K562 (cell line): ENCODE results near the gene LHB. TPM values are rescaled to one million over a fixed set of nuclear protein-coding genes. Genes with fewer than 3 reads are reported as not detected.

Source experiments
- ATF7 ChIP-seq: fragments of 450-650 bp; IDR thresholded peaks from 2 replicates; pipeline ENCODE4 v1.7.1; 2014; ENCODE audit warnings: mild to moderate bottlenecking, moderate library complexity
- BHLHE40 ChIP-seq: IDR thresholded peaks from 2 replicates; pipeline ENCODE4 v1.6.1; 2011; ENCODE audit warnings: low read length, improper control_type of control experiment
- DIDO1 ChIP-seq: fragments of 450-650 bp; IDR thresholded peaks from 2 replicates; pipeline ENCODE4 v1.6.1; 2016; ENCODE audit warnings: low read depth, missing biosample characterization, missing genetic modification characterization
- ELF2 ChIP-seq: fragments of 250-450 bp; sonication (Bioruptor Pico); IDR thresholded peaks from 2 replicates; pipeline ENCODE4 v1.5.0; 2021; ENCODE audit warnings: mild to moderate bottlenecking
- FUS ChIP-seq: fragments of 200-400 bp; formaldehyde crosslinking; optimal IDR thresholded peaks from 2 replicates; pipeline ENCODE3; 2017; ENCODE audit warnings: low read depth, low read length
- GMEB1 ChIP-seq: fragments of 250-450 bp; sonication (Bioruptor Pico); IDR thresholded peaks from 2 replicates; pipeline ENCODE4 v1.4.0; 2020; ENCODE audit warnings: mild to moderate bottlenecking
- HMG20A ChIP-seq: fragments of 450-650 bp; formaldehyde crosslinking; conservative IDR thresholded peaks from 2 replicates; pipeline ENCODE4 v1.4.0; 2020; ENCODE audit warnings: mild to moderate bottlenecking, mixed read lengths
- LCOR ChIP-seq: sonication (generic); formaldehyde crosslinking; IDR thresholded peaks from 2 replicates; pipeline ENCODE4 v1.8.0; 2022; ENCODE audit warnings: mild to moderate bottlenecking, missing genetic modification reagents
- MECOM ChIP-seq: fragments of 250-450 bp; sonication (Bioruptor Pico); IDR thresholded peaks from 2 replicates; pipeline ENCODE4 v1.8.0; 2022; ENCODE audit warnings: inconsistent platforms
- NEUROD1 ChIP-seq: fragments of 150-350 bp; IDR thresholded peaks from 2 replicates; pipeline ENCODE4 v1.6.1; 2014; ENCODE audit warnings: borderline replicate concordance, low read length, low read depth; ENCODE audit not compliant: partially characterized antibody
- NFATC3 ChIP-seq: fragments of 450-650 bp; IDR thresholded peaks from 2 replicates; pipeline ENCODE4 v1.6.1; 2017; ENCODE audit warnings: mild to moderate bottlenecking
- PBX2 ChIP-seq, 2 experiments: IDR thresholded peaks in 1 of 2; conservative IDR thresholded peaks in 1 of 2; 2 replicates each; pipeline ENCODE4 v1.6.1; 2016; ENCODE audit warnings: low read depth in 2 of 2, mild to moderate bottlenecking in 1 of 2, missing compliant biosample characterization in 1 of 2, missing genetic modification characterization in 1 of 2, moderate library complexity in 1 of 2
- PCBP1 ChIP-seq: fragments of 200-400 bp; formaldehyde crosslinking; IDR thresholded peaks from 2 replicates; pipeline ENCODE4 v1.6.1; 2018; ENCODE audit warnings: mild to moderate bottlenecking, low read depth, low read length; ENCODE audit not compliant: poor library complexity, severe bottlenecking
- PML ChIP-seq: IDR thresholded peaks from 2 replicates; pipeline ENCODE4 v1.6.1; 2012; ENCODE audit warnings: low read length, inconsistent platforms
- POLR2B ChIP-seq: fragments of 450-650 bp; IDR thresholded peaks from 2 replicates; pipeline ENCODE4 v1.6.1; 2018; ENCODE audit warnings: low read depth; ENCODE audit not compliant: partially characterized antibody
- PRMT5 ChIP-seq: sonication (generic); formaldehyde crosslinking; IDR thresholded peaks from 2 replicates; pipeline ENCODE4 v1.5.0; 2020; ENCODE audit warnings: missing genetic modification reagents
- RBBP5 ChIP-seq: fragments of 200-600 bp; sonication (generic); IDR thresholded peaks from 2 replicates; pipeline ENCODE4 v1.6.1; 2012; ENCODE audit warnings: borderline replicate concordance, mild to moderate bottlenecking, low read length, control low read depth, inconsistent platforms; ENCODE audit not compliant: insufficient read depth, poor library complexity, severe bottlenecking
- RBM22 ChIP-seq: fragments of 200-400 bp; formaldehyde crosslinking; IDR thresholded peaks from 2 replicates; pipeline ENCODE4 v1.6.1; 2018; ENCODE audit warnings: low read length, low read depth; ENCODE audit not compliant: poor library complexity, severe bottlenecking
- TCF7L2 ChIP-seq: fragments of 150-350 bp; IDR thresholded peaks from 2 replicates; pipeline ENCODE4 v1.6.1; 2016; ENCODE audit warnings: low read depth, mild to moderate bottlenecking, low read length, moderate library complexity
- ZBTB33 ChIP-seq: sonication (generic); formaldehyde crosslinking; IDR thresholded peaks from 2 replicates; pipeline ENCODE4 v1.8.1; 2023; ENCODE audit warnings: mild to moderate bottlenecking, missing genetic modification reagents
- ZNF274 ChIP-seq: IDR thresholded peaks from 2 replicates; pipeline ENCODE4 v1.6.1; 2011; ENCODE audit warnings: low read depth, mild to moderate bottlenecking, low read length, moderate library complexity, borderline replicate concordance
- ZNF436 ChIP-seq: fragments of 250-450, 450-650 bp; sonication (Bioruptor Pico); formaldehyde crosslinking; IDR thresholded peaks from 2 replicates; pipeline ENCODE4 v1.7.0; 2020; ENCODE audit warnings: mild to moderate bottlenecking
- polyA plus RNA-seq, 8 experiments: library from polyadenylated mRNA; depleted of rRNA in 4 of 8; stranded (reverse) in 5 of 8; unstranded in 3 of 8; fragments of >200 nt; fragmentation: Nextera tagmentation in 2 of 8; fragmentation: Illumina TruSeq in 1 of 8; extraction: Ambion mirVana in 2 of 8; extraction: Trizol in 1 of 8; gene quantifications; 2 replicates each; pipeline versions ENCODE4 v1.2.1 to v1.2.3, GENCODE V29; 2011 to 2014; ENCODE audit warnings: inconsistent platforms in 1 of 8, missing spikeins in 1 of 8
- total RNA-seq, 7 experiments: library from RNA; depleted of rRNA in 6 of 7; stranded (reverse); fragments of >200 nt in 6 of 7; fragmentation: Illumina TruSeq in 2 of 7; extraction: Trizol in 2 of 7; gene quantifications; 2 replicates each; pipeline versions ENCODE4 v1.2.1 to v1.2.3, GENCODE V29; 2011 to 2021; ENCODE audit warnings: low replicate concordance in 1 of 7

The LHB gene
- total and polyA plus RNA-seq, 9 of the 15 experiments (the other 6 are each of a cell fraction or from before 2014, with no cell fraction given) = 0.54 TPM; not detected in 8

GRCh38 chr19:48966541-48967345 is 50.1 kb downstream of the LHB start (continued):
- TF ChIP-seq HMG20A (no peak), PML (no peak; the same call in 1 of the 2 replicates), FUS (no peak), RBM22 (no peak), LCOR (CRISPR knock-in tag) (peak; percentile 17; the same call in 1 of the 2 replicates), BHLHE40 (no peak), ELF2 (CRISPR knock-in tag) (no peak), RBBP5 (no peak), PCBP1 (no peak), ZNF274 (no peak), MECOM (CRISPR knock-in tag) (no peak), DIDO1 (tag) (no peak), ATF7 (no peak), ZBTB33 (0 out of 2 replicates have a peak, but pooled peaks have one; percentile 13), PBX2 (CRISPR knock-in tag; IDR thresholded peaks at IDR 0.05; ENCODE audit: low read depth) (no peak), PBX2 (tag; conservative IDR thresholded peaks at IDR 0.05; ENCODE audit: low read depth) (no peak), GMEB1 (CRISPR knock-in tag) (no peak), TCF7L2 (no peak), NEUROD1 (no peak), POLR2B (peak; percentile 39), NFATC3 (peak; percentile 25; the same call in 1 of the 2 replicates), PRMT5 (no peak), ZNF436 (CRISPR knock-in tag) (no peak; the same call in none of the 2 replicates)
